ENCODE data around the gene TMEM87B.
A peak's percentile ranks its signal among the peaks of the same experiment; 100 is the strongest.
"Not testable (repeated sequence)": the region's sequence is repeated elsewhere in the genome, so short reads cannot be mapped to it uniquely, and the experiment has no call there.

The TMEM87B gene

GRCh38 chr2:112032689-112033465, 22.2 kb upstream of the TMEM87B start:
- peak in 15 of 56 donors; percentile 1 to 47 (median 11) for DNase-seq

GRCh38 chr2:112033600-112033999, 21.5 kb upstream of the TMEM87B start:
- DNase-seq: no peak

- no peak for DNase-seq
These were observed 20.1 kb upstream of the TMEM87B start for GRCh38 chr2:112034924-112035323.

- no peak for DNase-seq
These were observed 19.3 kb upstream of the TMEM87B start for GRCh38 chr2:112035786-112036185.

- DNase-seq: not testable (repeated sequence)
These were observed 15.5 kb upstream of the TMEM87B start for GRCh38 chr2:112039556-112039955.

GRCh38 chr2:112040066-112040465, 15.0 kb upstream of the TMEM87B start:
- DNase-seq: not testable (repeated sequence)

- not testable (repeated sequence) for DNase-seq
These were observed 13.6 kb upstream of the TMEM87B start for GRCh38 chr2:112041460-112041859.

GRCh38 chr2:112045446-112046014, 9.5 kb upstream of the TMEM87B start:
- DNase-seq: no peak

- no peak for DNase-seq
These were observed 8.8 kb upstream of the TMEM87B start for GRCh38 chr2:112046231-112046630.

- DNase-seq: no peak
These were observed 7.4 kb upstream of the TMEM87B start for GRCh38 chr2:112047537-112048235.

- no peak for DNase-seq
These were observed 6.9 kb upstream of the TMEM87B start for GRCh38 chr2:112048236-112048592.

- peak in 6 of 56 donors; percentile 6 to 45 (median 17) for DNase-seq
These were observed 6.2 kb upstream of the TMEM87B start for GRCh38 chr2:112048887-112049286.

- DNase-seq: no peak
These were observed 4.8 kb upstream of the TMEM87B start for GRCh38 chr2:112050316-112050715.

- peak; percentile 90 to 100 (median 98) for DNase-seq
These were observed 887 bp upstream of the TMEM87B start for GRCh38 chr2:112053917-112054846.

- DNase-seq: peak in 43 of 56 donors; percentile 13 to 74 (median 45)
These were observed 909 bp downstream of the TMEM87B start for GRCh38 chr2:112055730-112056625.

GRCh38 chr2:112056626-112056987, 1.5 kb downstream of the TMEM87B start:
- DNase-seq: no peak

- no peak for DNase-seq
These were observed 4.6 kb downstream of the TMEM87B start for GRCh38 chr2:112059671-112060070.

GRCh38 chr2:112061299-112061698, 6.2 kb downstream of the TMEM87B start:
- DNase-seq: no peak

GRCh38 chr2:112061840-112062239, 6.8 kb downstream of the TMEM87B start:
- no peak for DNase-seq

GRCh38 chr2:112062894-112063293, 7.8 kb downstream of the TMEM87B start:
- DNase-seq: no peak

Measured in nucleus accumbens (tissue), 56 donors.